Measurements from ENCODE around the gene CEL. TPM values are rescaled to one million over a fixed set of nuclear protein-coding genes. Genes with fewer than 3 reads are reported as not detected.
A peak's percentile ranks its signal among the peaks of the same experiment; 100 is the strongest.

The CEL gene
- total and polyA plus RNA-seq, 10 of the 15 experiments (the other 5 are each of a cell fraction or from before 2014, with no cell fraction given), result 0.05 to 4.1 (median 0.29) TPM; not detected in 2

DNA sequence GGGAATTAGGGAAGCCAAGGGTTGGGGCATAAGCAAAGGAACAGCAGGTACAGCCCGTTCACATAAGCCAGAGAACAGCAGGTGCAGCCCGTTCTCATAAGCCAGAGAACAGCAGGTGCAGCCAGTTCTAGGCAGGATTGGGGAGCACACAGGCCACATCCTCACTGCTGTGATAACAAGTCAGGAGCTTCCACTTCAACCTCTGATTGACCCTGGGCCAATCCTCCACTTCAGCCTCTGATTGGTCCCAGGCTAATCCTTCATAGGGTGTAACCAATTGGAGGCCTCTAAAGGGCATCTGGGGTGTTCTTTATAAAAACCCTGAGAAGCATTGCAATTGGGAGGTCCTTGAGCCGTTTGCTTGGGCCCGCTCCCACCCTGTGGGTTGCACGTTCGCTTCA, 27.5 kb downstream of the CEL start (continued):
- no peak for TF ChIP-seq RELB (IDR thresholded peaks at IDR 0.05; ENCODE audit: low read depth)
- TF ChIP-seq E4F1 (IDR thresholded peaks at IDR 0.05; ENCODE audit: borderline replicate concordance, partially characterized antibody), result no peak
- TF ChIP-seq SIN3A (IDR thresholded peaks at IDR 0.05; ENCODE audit: low read depth, low read length), result no peak
- no peak for TF ChIP-seq MAX (IDR thresholded peaks at IDR 0.05; ENCODE audit: low read depth, low read length)
- no peak for TF ChIP-seq BCL3 (IDR thresholded peaks at IDR 0.05; ENCODE audit: borderline replicate concordance, insufficient read depth, low read depth, low read length, poor library complexity, severe bottlenecking)
- TF ChIP-seq SP1 (IDR thresholded peaks at IDR 0.05; ENCODE audit: low read depth, low read length), result peak; percentile 45
- no peak for TF ChIP-seq NFXL1 (IDR thresholded peaks at IDR 0.05; ENCODE audit: borderline replicate concordance)
- no peak for TF ChIP-seq ZNF217 (IDR thresholded peaks at IDR 0.05)
- no peak for TF ChIP-seq PML (IDR thresholded peaks at IDR 0.05; ENCODE audit: low read length)
- no peak for TF ChIP-seq CEBPZ (IDR thresholded peaks at IDR 0.05; ENCODE audit: low read depth, low read length)
- TF ChIP-seq BRCA1 (IDR thresholded peaks at IDR 0.05; ENCODE audit: low read depth, low read length), result no peak
